H54 (cell line): ENCODE data around the gene CCDC27.

Experiments used
- DNase-seq: peaks from one replicate; pipeline ENCODE4 v3.0.0; 2011; ENCODE audit warnings: low spot score, mixed read lengths; ENCODE audit not compliant: insufficient read length
- FAIRE-seq: peaks from 3 replicates; lab custom pipeline; 2011; peaks lifted over from hg19 to GRCh38; lab: Jason Lieb, UNC
- POLR2A ChIP-seq: IDR thresholded peaks from 2 replicates; pipeline ENCODE4 v1.6.1; 2011; ENCODE audit warnings: low read depth, mild to moderate bottlenecking, low read length

CCDC27 gene

GRCh38 chr1:3712573-3713535, 39.4 kb upstream of the CCDC27 start:
- no peak for DNase-seq
- TF ChIP-seq POLR2A = no peak
- FAIRE-seq = no peak

- FAIRE-seq (no peak), DNase-seq (no peak)
- TF ChIP-seq POLR2A = no peak
Observed at GRCh38 chr1:3713840-3714239, 38.4 kb upstream of the CCDC27 start.

GRCh38 chr1:3714284-3714741, 37.9 kb upstream of the CCDC27 start:
- FAIRE-seq (no peak), DNase-seq (no peak)
- TF ChIP-seq POLR2A = no peak

- FAIRE-seq (no peak), DNase-seq (no peak)
- no peak for TF ChIP-seq POLR2A
Observed at GRCh38 chr1:3714814-3715213, 37.4 kb upstream of the CCDC27 start.

GRCh38 chr1:3716351-3716750, 35.9 kb upstream of the CCDC27 start:
- FAIRE-seq (no peak), DNase-seq (no peak)
- no peak for TF ChIP-seq POLR2A

GRCh38 chr1:3717041-3717714, 35.1 kb upstream of the CCDC27 start:
- FAIRE-seq (no peak), DNase-seq (no peak)
- TF ChIP-seq POLR2A = no peak

- no peak for FAIRE-seq
- no peak for TF ChIP-seq POLR2A
- DNase-seq = no peak
Observed at GRCh38 chr1:3717715-3718601, 34.3 kb upstream of the CCDC27 start.

- no peak for DNase-seq
- FAIRE-seq = no peak
- TF ChIP-seq POLR2A = no peak
Observed at GRCh38 chr1:3718764-3719163, 33.5 kb upstream of the CCDC27 start.

- TF ChIP-seq POLR2A = no peak
- no peak for DNase-seq
- FAIRE-seq = no peak
Observed at GRCh38 chr1:3721955-3722465, 30.2 kb upstream of the CCDC27 start.

- no peak for TF ChIP-seq POLR2A
- FAIRE-seq (no peak), DNase-seq (no peak)
Observed at GRCh38 chr1:3722846-3723245, 29.4 kb upstream of the CCDC27 start.

- peak; percentile 61 for DNase-seq
Observed at GRCh38 chr1:3724416-3725030, 27.7 kb upstream of the CCDC27 start.

GRCh38 chr1:3725366-3725765, 26.9 kb upstream of the CCDC27 start:
- DNase-seq (no peak), FAIRE-seq (no peak)
- no peak for TF ChIP-seq POLR2A

More at GRCh38 chr1:3724416-3725030, 27.7 kb upstream of the CCDC27 start:
- peak; percentile 61 for FAIRE-seq
